Activated CD4-positive, alpha-beta memory T cell treated with anti-CD3 and anti-CD28 coated beads, Interleukin-2, amount 10 ng/mL, durations not matched to agents 7 days and 5 days (primary cell): Measurements from ENCODE around the gene STARD3. TPM values are rescaled to one million over a fixed set of nuclear protein-coding genes. Genes with fewer than 3 reads are reported as not detected.

Source experiments
- CTCF ChIA-PET: fragments of 350-600 bp; sonication (Branson Sonifier 250); formaldehyde crosslinking; loops from one replicate; lab custom pipeline; 2021; ENCODE audit warnings: antibody characterized with exemption, inconsistent platforms; lab: Charles Lee
- POLR2A ChIA-PET: fragments of 350-600 bp; sonication (Branson Sonifier 250); formaldehyde crosslinking; loops from one replicate; lab custom pipeline; 2021; ENCODE audit warnings: antibody characterized with exemption; lab: Charles Lee
- DNase-seq: peaks from one replicate; pipeline ENCODE4 v3.0.0-alpha.2; 2020
- H3K27ac Mint-ChIP-seq: one replicate; pipeline ENCODE4 v1.8.0; 2021; ENCODE audit warnings: mild to moderate bottlenecking, mixed read lengths
- H3K27me3 Mint-ChIP-seq: one replicate; pipeline ENCODE4 v1.8.0; 2021; ENCODE audit warnings: mixed read lengths
- H3K36me3 Mint-ChIP-seq: one replicate; pipeline ENCODE4 v1.8.0; 2021; ENCODE audit warnings: low read depth, mixed read lengths
- H3K4me1 Mint-ChIP-seq: one replicate; pipeline ENCODE4 v1.8.0; 2021; ENCODE audit warnings: mixed read lengths
- H3K4me3 Mint-ChIP-seq: one replicate; pipeline ENCODE4 v1.8.0; 2021; ENCODE audit warnings: mild to moderate bottlenecking, mixed read lengths
- H3K9me3 Mint-ChIP-seq: one replicate; pipeline ENCODE4 v1.8.0; 2021; ENCODE audit warnings: mixed read lengths
- total RNA-seq, 2 experiments: library from RNA; stranded (reverse); gene quantifications; one replicate each; pipeline ENCODE4 v1.2.3, GENCODE V29; 2021

Gene STARD3
- total RNA-seq, 2 experiments from 2014 or later: 72.0 to 73.7 TPM

DNA sequence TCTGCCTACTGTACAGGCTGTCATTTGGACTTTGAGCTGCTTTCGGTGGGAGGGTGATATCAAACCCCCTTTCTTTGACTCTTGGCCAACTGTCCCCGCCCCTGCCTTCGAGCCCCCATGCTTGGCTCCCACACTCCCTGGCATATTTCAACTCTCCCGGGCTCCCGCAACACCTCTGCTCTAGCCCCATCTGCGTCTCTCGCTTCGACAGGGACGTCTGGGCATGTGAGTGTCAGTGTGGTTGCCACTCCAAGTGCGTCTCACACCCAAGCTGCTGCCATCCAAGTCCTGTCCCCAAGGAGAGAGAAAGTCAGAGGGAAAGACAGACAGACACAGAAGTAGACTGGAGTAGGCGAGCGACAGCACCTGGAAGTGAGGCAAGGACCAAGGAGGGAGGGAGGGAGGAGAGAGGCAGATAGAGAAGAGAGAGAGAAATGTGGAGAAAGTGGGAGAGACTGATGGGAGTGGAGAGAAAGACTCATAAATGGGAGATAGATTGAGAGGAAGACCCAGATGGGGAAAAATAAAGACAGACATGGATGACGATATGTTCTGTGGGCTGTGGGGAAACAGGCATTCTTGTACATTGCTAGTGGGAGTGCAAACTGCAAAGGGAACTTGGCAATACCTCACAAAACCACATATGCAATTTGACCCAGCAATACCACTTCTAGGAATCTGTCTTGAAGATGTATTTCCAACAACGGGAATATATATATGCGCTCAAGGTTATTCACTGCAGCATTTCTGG lies 11.8 kb downstream of the STARD3 start:
- Mint-ChIP-seq H3K27ac (no peak overlapping the region), H3K4me1 (peaks cover 14% of the 10 kb centered on the region), H3K36me3 (no peaks in the 10 kb centered on the region), H3K27me3 (no peaks in the 10 kb centered on the region), H3K4me3 (no peak overlapping the region), H3K9me3 (no peaks in the 10 kb centered on the region)
- DNase-seq: no peak
- ChIA-PET CTCF (interaction anchor here (1.4 to 4.0 kb wide), 2 partner anchors 9 to 26 kb away, joined by 3 to 23 read pairs; no protein-coding TSS in a partner anchor), POLR2A (no interaction called here)

- CTCF ChIA-PET: interaction anchor here (0.7 to 4.0 kb wide), 4 partner anchors 12 to 278 kb away, joined by 3 to 23 read pairs (median 4); no protein-coding TSS in a partner anchor
- H3K4me1 Mint-ChIP-seq: peaks cover 17% of the 10 kb centered on the region
- no peak overlapping the region for H3K27ac Mint-ChIP-seq
- peaks cover 2% of the 10 kb centered on the region for H3K36me3 Mint-ChIP-seq
- POLR2A ChIA-PET: no interaction called here
- no peaks in the 10 kb centered on the region for H3K27me3 Mint-ChIP-seq
- H3K4me3 Mint-ChIP-seq: no peak overlapping the region
- no peaks in the 10 kb centered on the region for H3K9me3 Mint-ChIP-seq
- DNase-seq: no peak
Observed at GRCh38 chr17:39650121-39650579, 13.2 kb downstream of the STARD3 start.

DNA sequence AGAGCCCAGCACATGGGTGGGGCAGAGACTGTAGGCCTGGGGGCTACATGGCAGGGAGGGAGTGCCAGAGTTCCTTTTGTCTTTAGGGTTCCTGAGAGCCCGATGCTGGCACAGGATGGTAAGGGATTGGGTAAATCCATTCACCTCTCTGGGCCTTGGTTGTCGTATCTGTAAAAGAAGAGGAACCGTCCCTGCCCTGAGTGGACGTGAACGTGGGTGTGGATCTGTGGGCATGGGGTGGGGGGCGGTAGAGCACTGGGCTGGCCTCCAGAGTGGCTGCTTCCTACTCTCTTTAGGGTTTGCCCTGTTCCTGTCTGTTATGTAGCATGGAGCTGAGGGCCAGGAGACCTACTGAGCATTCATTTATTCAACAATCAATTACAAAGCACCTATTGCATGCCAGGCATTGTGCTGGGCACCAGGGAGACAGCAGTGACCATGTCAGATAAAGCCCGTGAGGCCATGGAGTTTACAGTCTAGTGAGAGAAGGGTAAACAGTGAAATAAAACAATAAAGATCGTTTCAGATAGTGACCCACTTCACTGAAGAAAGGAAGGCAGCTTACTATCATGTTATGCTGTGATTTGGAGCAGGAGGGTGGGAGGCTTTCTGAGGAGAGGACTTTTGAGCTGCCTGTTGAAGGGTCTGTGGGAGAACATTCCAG lies 15.1 kb downstream of the STARD3 start:
- ChIA-PET POLR2A (interaction anchor here (0.8 kb wide), 1 partner anchor 275 kb away, joined by 3 read pairs; the partner anchor contains the start of genes LRRC3C and ORMDL3), CTCF (interaction anchor here (0.6 to 3.3 kb wide), 8 partner anchors 14 to 36 kb away, joined by 3 to 31 read pairs (median 7); partner anchors contain the start of genes PGAP3 and PNMT)
- Mint-ChIP-seq H3K4me1 (peaks cover 17% of the 10 kb centered on the region), H3K4me3 (no peak overlapping the region), H3K27ac (no peak overlapping the region), H3K36me3 (peaks cover 6% of the 10 kb centered on the region), H3K9me3 (no peaks in the 10 kb centered on the region), H3K27me3 (no peaks in the 10 kb centered on the region)
- DNase-seq: no peak

DNA sequence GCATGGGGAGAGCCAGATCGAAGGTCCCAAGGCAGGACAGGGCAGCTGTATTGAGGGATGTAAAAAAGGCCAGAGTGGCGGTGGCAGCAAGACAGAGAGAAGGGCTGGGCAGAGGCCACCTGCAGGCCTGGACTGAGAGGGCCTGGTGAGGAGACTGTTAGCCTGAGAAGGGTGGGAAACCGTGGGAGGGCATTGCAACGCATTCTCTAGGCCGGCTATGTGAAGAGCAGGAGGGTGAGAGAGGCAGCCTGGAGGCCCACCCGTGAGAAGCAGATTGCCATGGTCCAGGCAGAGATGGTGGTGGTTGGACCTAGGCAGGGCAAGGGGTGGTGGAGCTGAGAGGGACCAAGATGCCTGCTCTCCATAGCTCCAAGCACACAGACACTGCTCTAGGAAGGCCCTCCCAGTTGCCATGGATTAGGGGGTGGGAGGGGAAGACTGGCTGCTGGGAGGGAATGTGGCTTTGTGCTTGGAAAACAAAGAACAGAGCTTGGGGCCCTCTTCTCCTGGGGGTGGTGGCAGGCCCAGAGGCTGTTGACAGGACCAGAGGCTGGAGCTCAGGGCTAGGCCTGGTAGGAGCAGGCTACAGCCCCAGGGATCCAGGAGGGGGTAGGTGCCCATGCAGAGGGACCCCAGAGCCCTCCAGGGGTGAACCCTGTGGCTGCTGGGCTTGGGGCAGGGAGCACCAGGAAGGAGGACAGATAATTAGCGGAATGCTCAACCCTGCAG lies 15.8 kb downstream of the STARD3 start:
- no peak overlapping the region for H3K27ac Mint-ChIP-seq
- no peak overlapping the region for H3K4me3 Mint-ChIP-seq
- peaks cover 6% of the 10 kb centered on the region for H3K36me3 Mint-ChIP-seq
- ChIA-PET POLR2A (interaction anchor here (2.5 kb wide), 1 partner anchor 77 kb away, joined by 10 read pairs; the partner anchor contains the start of gene MIEN1), CTCF (interaction anchor here (0.6 to 3.3 kb wide), 11 partner anchors 14 to 229 kb away, joined by 3 to 31 read pairs (median 8); partner anchors contain the start of genes PGAP3 and PNMT)
- no peak for DNase-seq
- no peaks in the 10 kb centered on the region for H3K9me3 Mint-ChIP-seq
- H3K4me1 Mint-ChIP-seq: peaks cover 17% of the 10 kb centered on the region
- no peaks in the 10 kb centered on the region for H3K27me3 Mint-ChIP-seq

GRCh38 chr17:39653316-39653661 lies 16.3 kb downstream of the STARD3 start:
- CTCF ChIA-PET: interaction anchor here (0.9 to 3.3 kb wide), 31 partner anchors 9 to 229 kb away, joined by 3 to 31 read pairs (median 8); partner anchors contain the start of genes MIEN1, PGAP3, PNMT and TCAP
- no peak overlapping the region for H3K27ac Mint-ChIP-seq

DNA sequence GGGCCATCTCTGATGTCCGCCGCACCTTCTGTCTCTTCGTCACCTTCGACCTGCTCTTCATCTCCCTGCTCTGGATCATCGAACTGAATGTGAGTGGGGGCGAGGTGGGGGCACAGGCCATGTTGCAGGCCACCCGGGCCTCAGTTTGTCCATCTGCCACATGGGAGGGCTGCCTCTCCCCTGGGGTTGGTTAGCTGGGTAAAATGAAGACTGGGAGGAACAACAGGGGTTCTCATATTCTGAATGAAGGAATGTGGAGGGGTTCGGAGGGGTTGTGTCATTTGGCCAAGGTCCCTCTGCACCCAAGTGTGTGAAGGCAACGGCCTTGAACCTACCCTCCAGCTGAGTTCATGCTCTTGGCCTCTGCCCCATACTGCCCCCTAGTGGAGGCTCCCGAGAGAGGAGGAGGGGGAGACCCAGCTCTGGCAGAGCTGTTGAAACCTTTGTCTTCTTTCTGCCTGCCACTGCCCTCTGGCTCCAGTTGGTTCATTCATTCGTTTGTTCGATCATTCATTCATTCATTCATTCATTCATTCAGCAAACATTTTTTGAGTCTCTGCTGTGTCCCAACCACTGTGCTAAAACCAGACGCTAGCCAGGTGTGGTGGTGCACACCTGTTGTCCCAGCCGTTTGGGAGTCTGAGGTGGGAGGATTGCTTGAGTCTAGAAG lies 16.9 kb downstream of the STARD3 start:
- H3K4me1 Mint-ChIP-seq: peaks cover 17% of the 10 kb centered on the region
- H3K36me3 Mint-ChIP-seq: peaks cover 6% of the 10 kb centered on the region
- H3K9me3 Mint-ChIP-seq: no peaks in the 10 kb centered on the region
- POLR2A ChIA-PET: interaction anchor here (1.1 to 2.5 kb wide), 2 partner anchors 12 to 76 kb away, joined by 3 to 10 read pairs; partner anchors contain the start of gene MIEN1
- CTCF ChIA-PET: interaction anchor here (0.6 to 3.3 kb wide), 38 partner anchors 10 to 691 kb away, joined by 3 to 31 read pairs (median 5); partner anchors contain the start of genes MIEN1, PGAP3, PNMT and TCAP
- no peak overlapping the region for H3K4me3 Mint-ChIP-seq
- no peaks in the 10 kb centered on the region for H3K27me3 Mint-ChIP-seq
- DNase-seq: peak; percentile 85
- H3K27ac Mint-ChIP-seq: no peak overlapping the region

More at GRCh38 chr17:39653316-39653661, 16.3 kb downstream of the STARD3 start:
- peaks cover 6% of the 10 kb centered on the region for H3K36me3 Mint-ChIP-seq
- no peak overlapping the region for H3K4me3 Mint-ChIP-seq
- DNase-seq: no peak
- H3K4me1 Mint-ChIP-seq: peaks cover 17% of the 10 kb centered on the region
- H3K27me3 Mint-ChIP-seq: no peaks in the 10 kb centered on the region
- no peaks in the 10 kb centered on the region for H3K9me3 Mint-ChIP-seq
- POLR2A ChIA-PET: interaction anchor here (1.1 to 2.5 kb wide), 2 partner anchors 13 to 76 kb away, joined by 3 to 10 read pairs; partner anchors contain the start of gene MIEN1

DNA sequence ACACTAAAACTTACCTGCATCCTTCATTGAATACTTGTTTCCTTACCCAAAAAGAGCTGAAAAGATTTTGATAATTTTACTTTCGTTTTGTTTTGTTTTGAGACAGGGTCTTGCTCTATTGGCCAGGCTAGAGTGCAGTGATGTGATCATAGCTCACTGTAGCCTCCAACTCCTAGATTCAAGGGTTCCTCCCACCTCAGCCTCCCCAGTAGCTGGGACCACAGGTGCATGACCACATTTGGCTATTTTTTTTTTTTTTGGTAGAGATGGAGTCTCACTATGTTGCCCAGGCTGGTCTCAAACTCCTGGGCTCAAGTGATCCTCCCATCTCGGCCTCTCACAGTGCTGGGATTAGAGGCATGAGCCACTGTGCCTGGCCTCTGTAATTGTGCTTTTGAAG lies 18.2 kb downstream of the STARD3 start:
- no peak overlapping the region for H3K4me3 Mint-ChIP-seq
- H3K27me3 Mint-ChIP-seq: no peaks in the 10 kb centered on the region
- ChIA-PET CTCF (interaction anchor here (1.2 to 3.3 kb wide), 16 partner anchors 9 to 103 kb away, joined by 3 to 31 read pairs (median 14); partner anchors contain the start of genes MIEN1, PNMT and TCAP), POLR2A (interaction anchor here (1.0 to 2.5 kb wide), 2 partner anchors 33 to 75 kb away, joined by 4 to 10 read pairs; partner anchors contain the start of genes MIEN1 and PGAP3)
- H3K4me1 Mint-ChIP-seq: peaks cover 15% of the 10 kb centered on the region
- no peak for DNase-seq
- peaks cover 6% of the 10 kb centered on the region for H3K36me3 Mint-ChIP-seq
- no peak overlapping the region for H3K27ac Mint-ChIP-seq
- no peaks in the 10 kb centered on the region for H3K9me3 Mint-ChIP-seq

DNA sequence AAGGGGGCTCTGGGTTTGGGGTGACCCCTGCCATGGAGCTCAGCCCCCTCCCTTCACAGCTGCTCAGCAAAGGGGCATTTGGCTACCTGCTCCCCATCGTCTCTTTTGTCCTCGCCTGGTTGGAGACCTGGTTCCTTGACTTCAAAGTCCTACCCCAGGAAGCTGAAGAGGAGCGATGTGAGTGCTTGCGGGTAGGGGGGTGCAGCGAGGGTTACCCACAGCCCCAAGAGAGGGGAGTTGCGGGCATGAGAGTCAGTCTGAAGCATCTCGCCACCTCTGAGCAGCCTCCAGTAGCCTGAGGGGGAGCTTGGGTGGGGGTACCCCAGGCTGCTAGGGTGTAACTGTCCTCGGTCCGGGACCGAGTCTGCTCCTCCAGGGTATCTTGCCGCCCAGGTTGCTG lies 21.4 kb downstream of the STARD3 start:
- no peak overlapping the region for H3K27ac Mint-ChIP-seq
- H3K9me3 Mint-ChIP-seq: no peaks in the 10 kb centered on the region
- H3K27me3 Mint-ChIP-seq: no peaks in the 10 kb centered on the region
- peaks cover 23% of the 10 kb centered on the region for H3K36me3 Mint-ChIP-seq
- ChIA-PET POLR2A (no interaction called here), CTCF (interaction anchor here (1.4 to 2.2 kb wide), 2 partner anchors 11 to 37 kb away, joined by 3 to 9 read pairs; no protein-coding TSS in a partner anchor)
- H3K4me1 Mint-ChIP-seq: peaks cover 11% of the 10 kb centered on the region
- no peak for DNase-seq
- H3K4me3 Mint-ChIP-seq: no peak overlapping the region

DNA sequence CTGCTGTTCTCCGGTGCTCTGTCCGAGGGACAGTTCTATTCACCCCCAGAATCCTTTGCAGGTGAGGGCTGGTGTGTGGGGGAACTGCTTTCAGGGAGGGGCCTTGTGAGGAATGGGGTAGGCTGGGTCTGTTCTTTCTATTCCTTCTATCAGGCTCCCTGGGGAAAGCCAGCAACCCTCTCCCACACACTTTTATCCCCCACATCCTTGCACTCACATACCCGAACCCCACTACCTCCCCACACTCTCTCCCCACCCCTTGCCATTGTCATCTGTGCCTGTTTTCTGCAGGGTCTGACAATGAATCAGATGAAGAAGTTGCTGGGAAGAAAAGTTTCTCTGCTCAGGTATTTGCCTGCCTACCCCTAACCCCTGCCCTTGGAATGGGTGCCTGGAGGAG lies 21.8 kb downstream of the STARD3 start:
- DNase-seq: no peak
- peaks cover 23% of the 10 kb centered on the region for H3K36me3 Mint-ChIP-seq
- H3K27me3 Mint-ChIP-seq: no peaks in the 10 kb centered on the region
- H3K27ac Mint-ChIP-seq: no peak overlapping the region
- CTCF ChIA-PET: no interaction called here
- POLR2A ChIA-PET: no interaction called here
- H3K4me3 Mint-ChIP-seq: no peak overlapping the region
- peaks cover 8% of the 10 kb centered on the region for H3K4me1 Mint-ChIP-seq
- H3K9me3 Mint-ChIP-seq: no peaks in the 10 kb centered on the region

- ChIA-PET POLR2A (no interaction called here), CTCF (interaction anchor here (0.7 kb wide), 1 partner anchor 21 kb away, joined by 4 read pairs; no protein-coding TSS in a partner anchor)
- H3K4me1 Mint-ChIP-seq: peaks cover 5% of the 10 kb centered on the region
- no peak overlapping the region for H3K27ac Mint-ChIP-seq
- DNase-seq: no peak
- H3K27me3 Mint-ChIP-seq: no peaks in the 10 kb centered on the region
- H3K36me3 Mint-ChIP-seq: peaks cover 23% of the 10 kb centered on the region
- no peaks in the 10 kb centered on the region for H3K9me3 Mint-ChIP-seq
- H3K4me3 Mint-ChIP-seq: no peak overlapping the region
Observed at GRCh38 chr17:39659279-39660010, 22.5 kb downstream of the STARD3 start.

DNA sequence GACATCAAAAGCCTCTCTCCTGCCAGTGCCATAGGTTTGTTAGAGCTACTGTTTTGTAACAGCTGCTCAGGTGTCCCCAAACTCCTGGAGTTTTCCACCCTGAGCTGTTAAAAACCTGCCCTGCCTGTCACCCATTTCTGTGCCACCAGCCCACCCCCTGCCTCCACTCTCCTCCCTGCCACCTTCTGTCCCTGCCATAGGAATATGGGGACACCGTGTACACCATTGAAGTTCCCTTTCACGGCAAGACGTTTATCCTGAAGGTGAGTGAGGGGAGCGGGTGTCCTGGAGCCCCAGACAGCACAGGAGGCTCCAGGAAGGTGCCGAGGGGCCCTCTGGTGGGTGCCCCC lies 23.0 kb downstream of the STARD3 start:
- Mint-ChIP-seq H3K4me1 (peaks cover under 1% of the 10 kb centered on the region), H3K36me3 (peaks cover 22% of the 10 kb centered on the region), H3K27ac (no peak overlapping the region), H3K4me3 (no peak overlapping the region), H3K27me3 (no peaks in the 10 kb centered on the region), H3K9me3 (no peaks in the 10 kb centered on the region)
- POLR2A ChIA-PET: no interaction called here
- no peak for DNase-seq
- CTCF ChIA-PET: interaction anchor here (0.7 kb wide), 1 partner anchor 22 kb away, joined by 4 read pairs; no protein-coding TSS in a partner anchor
